SK-N-SH (cell line): ENCODE data around the gene SH3BP1. TPM values are rescaled to one million over a fixed set of nuclear protein-coding genes. Genes with fewer than 3 reads are reported as not detected.

Experiments used
- CTCF ChIA-PET: fragments of 300-600, 350-600 bp; formaldehyde crosslinking; extraction: SDS; loops from one replicate; lab custom pipeline; 2021; lab: Yijun Ruan, JAX
- POLR2A ChIA-PET: fragments of 350-600 bp; sonication (Branson Sonifier 250); formaldehyde crosslinking; extraction: SDS; loops from one replicate; lab custom pipeline; 2020; ENCODE audit warnings: antibody characterized with exemption, inconsistent platforms; lab: Yijun Ruan, JAX
- DNase-seq: peaks from one replicate; pipeline ENCODE4 v3.0.0; 2012
- H2AFZ ChIP-seq: fragments of 200-600 bp; sonication (generic); 2 replicates; pipeline ENCODE4 v1.8.1; 2016; ENCODE audit warnings: antibody characterized with exemption, mild to moderate bottlenecking, low read depth
- H3F3A ChIP-seq: fragments of 200-600 bp; sonication (generic); replicated peaks from 2 replicates; pipeline ENCODE3; 2016; ENCODE audit warnings: antibody characterized with exemption, mild to moderate bottlenecking; ENCODE audit not compliant: insufficient read depth
- H3K27ac ChIP-seq, 2 experiments: fragments of 200-500 bp in 1 of 2; fragments of 200-600 bp in 1 of 2; sonication (Bioruptor generic) in 1 of 2; sonication (generic), shearing (Covaris generic) in 1 of 2; 2 replicates each; pipeline versions ENCODE4 v1.5.1 to v1.6.1; 2014 to 2016; ENCODE audit warnings: low read depth in 2 of 2, inconsistent platforms in 1 of 2, low read length in 1 of 2, mild to moderate bottlenecking in 1 of 2, mixed read lengths in 1 of 2
- H3K27me3 ChIP-seq: fragments of 200-600 bp; sonication (generic), shearing (Covaris generic); 2 replicates; pipeline ENCODE4 v1.6.1; 2016; ENCODE audit warnings: mixed run types; ENCODE audit not compliant: insufficient read depth
- H3K36me3 ChIP-seq, 2 experiments: fragments of 200-500 bp in 1 of 2; fragments of 200-600 bp in 1 of 2; sonication (Bioruptor generic) in 1 of 2; sonication (generic) in 1 of 2; replicated peaks in 1 of 2; 2 replicates each; pipeline versions ENCODE3 to v1.5.1; 2014 to 2016; ENCODE audit warnings: low read length in 1 of 2, mild to moderate bottlenecking in 1 of 2; ENCODE audit not compliant: insufficient read depth in 2 of 2, control insufficient read depth in 1 of 2
- H3K4me1 ChIP-seq, 2 experiments: fragments of 200-500 bp in 1 of 2; fragments of 200-600 bp in 1 of 2; sonication (Bioruptor generic) in 1 of 2; sonication (generic), shearing (Covaris generic) in 1 of 2; 2 replicates each; pipeline versions ENCODE4 v1.5.1 to v1.6.1; 2014 to 2016; ENCODE audit warnings: low read depth in 1 of 2, low read length in 1 of 2, mixed run types in 1 of 2; ENCODE audit not compliant: insufficient read depth in 2 of 2, control insufficient read depth in 1 of 2
- H3K4me2 ChIP-seq: fragments of 200-600 bp; sonication (generic), shearing (Covaris generic); 2 replicates; pipeline ENCODE4 v1.6.1; 2017; ENCODE audit warnings: mixed run types
- H3K4me3 ChIP-seq, 2 experiments: fragments of 200-500 bp in 1 of 2; fragments of 200-600 bp in 1 of 2; sonication (Bioruptor generic) in 1 of 2; sonication (generic), shearing (Covaris generic) in 1 of 2; 2 replicates each; pipeline versions ENCODE4 v1.5.1 to v1.8.1; 2014 to 2016; ENCODE audit warnings: low read depth in 2 of 2, inconsistent platforms in 1 of 2, low read length in 1 of 2, mild to moderate bottlenecking in 1 of 2, mixed read lengths in 1 of 2, moderate library complexity in 1 of 2
- H3K79me2 ChIP-seq: fragments of 200-600 bp; sonication (generic); 2 replicates; pipeline ENCODE4 v1.8.1; 2017; ENCODE audit warnings: mild to moderate bottlenecking; ENCODE audit not compliant: insufficient read depth
- H3K9ac ChIP-seq: fragments of 200-600 bp; sonication (generic); 2 replicates; pipeline ENCODE4 v1.6.1; 2017; ENCODE audit warnings: mixed run types
- H3K9me2 ChIP-seq: fragments of 200-600 bp; sonication (generic); 2 replicates; pipeline ENCODE4 v1.6.1; 2017; ENCODE audit warnings: mixed run types
- H3K9me3 ChIP-seq: fragments of 200-600 bp; sonication (generic); 2 replicates; pipeline ENCODE4 v1.6.1; 2017; ENCODE audit warnings: mixed run types, mild to moderate bottlenecking, moderate library complexity
- H4K20me1 ChIP-seq: fragments of 200-600 bp; sonication (generic); 2 replicates; pipeline ENCODE4 v1.6.1; 2017; ENCODE audit warnings: mild to moderate bottlenecking, mixed run types; ENCODE audit not compliant: insufficient read depth
- CHD2 ChIP-seq: fragments of 150-350 bp; IDR thresholded peaks from 2 replicates; pipeline ENCODE4 v1.6.1; 2018; ENCODE audit warnings: low read length; ENCODE audit not compliant: partially characterized antibody
- CTCF ChIP-seq: fragments of 200-600 bp; sonication (generic); IDR thresholded peaks from 2 replicates; pipeline ENCODE4 v1.6.1; 2017; ENCODE audit warnings: antibody characterized with exemption, mild to moderate bottlenecking, moderate library complexity
- EP300 ChIP-seq, 2 experiments: IDR thresholded peaks; 2 replicates each; pipeline versions ENCODE4 v1.4.0 to v1.6.1; 2012; ENCODE audit warnings: borderline replicate concordance in 1 of 2, low read depth in 1 of 2, low read length in 1 of 2
- EZH2phosphoT487 ChIP-seq: fragments of 200-600 bp; sonication (generic); IDR thresholded peaks from 2 replicates; pipeline ENCODE4 v1.6.1; 2017; ENCODE audit warnings: low read depth, mixed run types, mild to moderate bottlenecking, antibody characterized with exemption, moderate library complexity, borderline replicate concordance
- GATA2 ChIP-seq: sonication (generic); formaldehyde crosslinking; IDR thresholded peaks from 2 replicates; pipeline ENCODE4 v1.5.0; 2020; ENCODE audit warnings: mild to moderate bottlenecking, missing genetic modification reagents
- IRF3 ChIP-seq: fragments of 150-350 bp; IDR thresholded peaks from 2 replicates; pipeline ENCODE4 v1.6.1; 2016; ENCODE audit warnings: mild to moderate bottlenecking, low read depth, low read length
- MXI1 ChIP-seq: IDR thresholded peaks from 2 replicates; pipeline ENCODE4 v1.6.1; 2012; ENCODE audit warnings: mild to moderate bottlenecking, low read depth, low read length, improper control_type of control experiment
- NFIC ChIP-seq: IDR thresholded peaks from 2 replicates; pipeline ENCODE4 v1.4.0; 2012; ENCODE audit warnings: borderline replicate concordance
- NRF1 ChIP-seq: IDR thresholded peaks from 2 replicates; pipeline ENCODE4 v1.6.1; 2012; ENCODE audit warnings: low read depth, mild to moderate bottlenecking, low read length
- RCOR1 ChIP-seq: fragments of 150-350 bp; IDR thresholded peaks from 2 replicates; pipeline ENCODE4 v1.6.1; 2017; ENCODE audit warnings: antibody characterized with exemption, low read length
- SIN3A ChIP-seq: IDR thresholded peaks from 2 replicates; pipeline ENCODE4 v1.6.1; 2012; ENCODE audit warnings: low read depth, mild to moderate bottlenecking, low read length, moderate library complexity, borderline replicate concordance
- TCF12 ChIP-seq: IDR thresholded peaks from 2 replicates; pipeline ENCODE4 v1.4.0; 2012
- YY1 ChIP-seq: IDR thresholded peaks from 2 replicates; pipeline ENCODE4 v1.4.0; 2012; ENCODE audit warnings: low read depth, mild to moderate bottlenecking
- WGBS: methylation state at CpG from one replicate; pipeline ENCODE4 v1.1.6; 2017; ENCODE audit warnings: low lambda C conversion rate; 5-methylcytosine and 5-hydroxymethylcytosine counted together
- polyA plus RNA-seq, 3 experiments: library from polyadenylated mRNA; depleted of rRNA; stranded (reverse); fragments of >200 nt; gene quantifications; 2 replicates each; pipeline ENCODE4 v1.2.3, GENCODE V29; 2012

The SH3BP1 gene
- polyA plus RNA-seq, 1 of the 3 experiments (the other 2 are of a cell fraction): 8.9 TPM

- Histone ChIP-seq H3K79me2 (peaks cover 37% of the 10 kb centered on the region), H3K36me3 (peaks cover 8 to 22% of the 10 kb centered on the region in 2 experiments), H3K9ac (peak overlapping the region; percentile 94; the same call in 1 of the 2 replicates), H3F3A (peaks cover 42% of the 10 kb centered on the region), H3K9me2 (no peaks in the 10 kb centered on the region), H3K4me3 (no peak overlapping the region), H3K27me3 (no peaks in the 10 kb centered on the region), H3K4me1 (peaks cover 11 to 19% of the 10 kb centered on the region in 2 experiments; a peak in 2 of 4 replicates), H4K20me1 (peaks cover 23% of the 10 kb centered on the region), H3K9me3 (no peaks in the 10 kb centered on the region), H3K27ac (peak overlapping the region; percentile 94; a peak in 3 of 4 replicates), H3K4me2 (peak overlapping the region; percentile 98), H2AFZ (no peak overlapping the region)
- ChIA-PET POLR2A (interaction anchor here (1.2 to 4.5 kb wide), 3 partner anchors 10 to 16 kb away, joined by 3 to 28 read pairs (median 12); partner anchors contain the start of genes NOL12 and PDXP), CTCF (interaction anchor here (1.1 to 44.3 kb wide), 4 partner anchors 13 to 82 kb away, joined by 3 to 898 read pairs (median 10); partner anchors contain the start of genes PDXP and SH3BP1)
- TF ChIP-seq EZH2phosphoT487: no peak
- TF ChIP-seq TCF12: no peak
- no peak for TF ChIP-seq NRF1
- TF ChIP-seq SIN3A: no peak
- TF ChIP-seq CHD2: no peak
- TF ChIP-seq GATA2 (CRISPR knock-in tag): no peak
- no peak for TF ChIP-seq EP300 (IDR thresholded peaks at IDR 0.05; ENCODE audit: borderline replicate concordance in 1 of 2, low read depth in 1 of 2, low read length in 1 of 2)
- no peak for TF ChIP-seq RCOR1
- no peak for TF ChIP-seq NFIC
- TF ChIP-seq CTCF: no peak
- TF ChIP-seq IRF3: no peak
- no peak for TF ChIP-seq YY1
- no peak for TF ChIP-seq MXI1
- no peak for DNase-seq
- 96% methylated on average over 12 of the region's 12 CpGs for WGBS
These were observed 34.8 kb downstream of the SH3BP1 start for GRCh38 chr22:37674248-37674647.
